ENCODE measurements around the gene ANK3. TPM values are rescaled to one million over a fixed set of nuclear protein-coding genes. Genes with fewer than 3 reads are reported as not detected.

Gene ANK3
- total RNA-seq, 2 donors from 2014 or later, result 55.4 to 126 TPM

GRCh38 chr10:60197206-60197605 lies 192.5 kb downstream of the ANK3 start:
- Histone ChIP-seq H3K9me3 (no peaks in the 10 kb centered on the region), H3K36me3 (no peaks in the 10 kb centered on the region), H3K27me3 (replicated peaks; ENCODE audit: insufficient read depth) (no peaks in the 10 kb centered on the region), H3K4me1 (ENCODE audit: control insufficient read depth in 1 of 2, low read depth in 2 of 2) (peaks cover 6 to 11% of the 10 kb centered on the region in 2 donors), H3K27ac (no peak overlapping the region), H3K4me3 (no peak overlapping the region)
- TF ChIP-seq CTCF (IDR thresholded peaks at IDR 0.05), result no peak
- DNase-seq (ENCODE audit: low spot score) (no peak), ATAC-seq (ENCODE audit: insufficient number of reproducible peaks, low FRiP score, low read depth) (no peak)

- no peak for ATAC-seq (ENCODE audit: insufficient number of reproducible peaks, low FRiP score, low read depth)
- no peak for TF ChIP-seq CTCF (IDR thresholded peaks at IDR 0.05)
- Histone ChIP-seq H3K4me3 (no peak overlapping the region), H3K36me3 (no peaks in the 10 kb centered on the region), H3K4me1 (ENCODE audit: control insufficient read depth in 1 of 2, low read depth in 2 of 2) (no peaks in the 10 kb centered on the region), H3K27me3 (replicated peaks; ENCODE audit: insufficient read depth) (no peaks in the 10 kb centered on the region), H3K9me3 (no peaks in the 10 kb centered on the region), H3K27ac (no peak overlapping the region)
- DNase-seq (ENCODE audit: low spot score), result no peak
Measured at GRCh38 chr10:60194421-60194820, 195.3 kb downstream of the ANK3 start.

DNA sequence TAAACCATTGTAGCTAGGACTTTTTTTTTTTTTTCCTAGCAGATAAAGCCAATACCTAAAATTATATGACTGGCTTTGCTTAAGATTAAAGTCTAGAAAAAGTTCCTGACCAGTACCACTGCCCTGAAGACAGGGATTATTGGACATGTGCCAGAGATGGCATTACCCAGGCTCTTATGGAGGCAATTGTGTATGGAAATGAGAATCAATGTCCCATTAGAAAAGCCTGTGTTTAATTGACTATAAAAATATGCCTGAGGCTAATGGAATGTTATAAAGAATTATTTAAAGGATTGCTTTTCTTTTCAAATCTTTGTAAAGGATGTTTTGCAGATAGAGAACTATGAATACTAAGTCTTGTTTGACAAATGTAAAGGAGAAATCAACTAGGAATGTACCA lies 196.7 kb downstream of the ANK3 start:
- Histone ChIP-seq H3K27ac (no peak overlapping the region), H3K36me3 (no peaks in the 10 kb centered on the region), H3K4me3 (no peak overlapping the region), H3K9me3 (no peaks in the 10 kb centered on the region), H3K4me1 (ENCODE audit: control insufficient read depth in 1 of 2, low read depth in 2 of 2) (no peaks in the 10 kb centered on the region), H3K27me3 (replicated peaks; ENCODE audit: insufficient read depth) (no peaks in the 10 kb centered on the region)
- ATAC-seq (ENCODE audit: insufficient number of reproducible peaks, low FRiP score, low read depth) (no peak), DNase-seq (ENCODE audit: low spot score) (no peak)
- no peak for TF ChIP-seq CTCF (IDR thresholded peaks at IDR 0.05)

DNA sequence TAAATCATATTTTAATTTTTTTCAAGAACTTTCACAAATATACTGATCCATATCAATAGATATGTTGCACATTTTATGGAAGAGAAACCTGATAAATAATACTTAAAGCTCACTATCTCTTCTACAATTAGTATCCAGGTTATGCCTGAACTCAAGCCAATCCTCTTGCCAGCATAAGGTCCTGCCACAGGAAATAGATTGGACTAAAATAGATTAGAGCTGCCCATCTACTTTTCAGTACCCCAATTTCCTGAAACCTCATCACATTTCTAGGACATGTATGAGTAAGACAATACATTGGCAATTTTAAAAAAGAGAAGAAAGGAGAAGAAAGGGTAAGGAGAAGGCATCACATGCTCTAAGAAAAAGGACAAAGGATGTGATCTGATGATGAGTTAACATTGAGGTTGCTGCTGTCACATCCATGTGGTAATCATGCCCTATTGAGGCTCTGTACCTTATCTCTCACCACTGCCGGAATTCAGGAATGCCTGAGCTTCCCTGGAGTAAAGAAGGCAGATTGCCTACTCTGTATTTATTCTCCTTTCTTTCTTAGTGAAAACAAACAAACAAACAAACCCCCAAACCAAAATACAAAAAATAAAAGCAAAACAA lies 199.7 kb downstream of the ANK3 start:
- no peak for DNase-seq (ENCODE audit: low spot score)
- ATAC-seq (ENCODE audit: insufficient number of reproducible peaks, low FRiP score, low read depth), result no peak
- no peak for TF ChIP-seq CTCF (IDR thresholded peaks at IDR 0.05)

DNA sequence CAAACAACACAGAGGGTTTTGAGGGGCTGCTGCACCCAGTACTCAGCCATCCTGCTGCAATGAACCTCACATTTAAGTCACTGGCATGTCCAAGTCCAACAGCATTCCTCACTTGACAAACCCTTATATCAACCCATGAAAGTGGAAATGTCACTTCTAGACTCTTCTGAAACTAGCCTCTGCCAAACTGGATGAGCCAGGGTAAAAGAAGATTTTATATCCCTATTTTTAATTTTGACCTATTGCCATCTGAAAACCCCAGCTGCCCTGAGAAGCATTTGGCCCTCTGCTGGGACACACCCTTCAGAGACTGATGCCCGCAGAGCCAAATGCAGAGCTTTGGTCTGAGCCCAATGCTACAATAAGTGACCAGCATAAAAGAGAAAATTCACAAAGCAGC lies 201.1 kb downstream of the ANK3 start:
- Histone ChIP-seq H3K4me1 (ENCODE audit: control insufficient read depth in 1 of 2, low read depth in 2 of 2) (peaks cover 7 to 17% of the 10 kb centered on the region in 2 donors), H3K36me3 (no peaks in the 10 kb centered on the region), H3K27me3 (replicated peaks; ENCODE audit: insufficient read depth) (no peaks in the 10 kb centered on the region), H3K27ac (no peak overlapping the region), H3K9me3 (no peaks in the 10 kb centered on the region), H3K4me3 (no peak overlapping the region)
- TF ChIP-seq CTCF (IDR thresholded peaks at IDR 0.05), result no peak
- DNase-seq (ENCODE audit: low spot score) (no peak), ATAC-seq (ENCODE audit: insufficient number of reproducible peaks, low FRiP score, low read depth) (no peak)

More for the DNA sequence above, 199.7 kb downstream of the ANK3 start:
- Histone ChIP-seq H3K27me3 (replicated peaks; ENCODE audit: insufficient read depth) (no peaks in the 10 kb centered on the region), H3K4me1 (ENCODE audit: control insufficient read depth in 1 of 2, low read depth in 2 of 2) (peaks cover 0 to 7% of the 10 kb centered on the region in 2 donors), H3K4me3 (no peak overlapping the region), H3K36me3 (no peaks in the 10 kb centered on the region), H3K9me3 (no peaks in the 10 kb centered on the region), H3K27ac (no peak overlapping the region)

Data from thoracic aorta (tissue), 2 donors.